ENCODE results near the gene CES3. TPM values are rescaled to one million over a fixed set of nuclear protein-coding genes. Genes with fewer than 3 reads are reported as not detected.
"Not testable (repeated sequence)": the region's sequence is repeated elsewhere in the genome, so short reads cannot be mapped to it uniquely, and the experiment has no call there.

The CES3 gene
- polyA plus RNA-seq, 2 donors: 1.8 to 4.8 TPM

- H3K4me3 ChIP-seq (ENCODE audit: low read depth in 1 of 2, low read length in 2 of 2): no peak overlapping the region
- H3K36me3 ChIP-seq (ENCODE audit: control insufficient read depth in 2 of 2, insufficient read depth in 2 of 2, low read length in 1 of 2): peaks cover 31 to 48% of the 10 kb centered on the region in 2 donors
- peaks cover 0 to 5% of the 10 kb centered on the region in 2 donors for H3K4me1 ChIP-seq (ENCODE audit: control insufficient read depth in 2 of 2, insufficient read depth in 2 of 2, low read length in 1 of 2)
- 91% methylated on average over 15 of the region's 15 CpGs for WGBS, 2 donors
- H3K27me3 ChIP-seq (ENCODE audit: control insufficient read depth in 1 of 2, insufficient read depth in 2 of 2, low read length in 2 of 2): no peaks in the 10 kb centered on the region
- no peaks in the 10 kb centered on the region for H3K9me3 ChIP-seq (ENCODE audit: control insufficient read depth in 2 of 2, insufficient read depth in 1 of 2, low read depth in 1 of 2, low read length in 1 of 2)
- no peak overlapping the region for H3K27ac ChIP-seq (ENCODE audit: low read depth in 2 of 2, low read length in 1 of 2)
Observed at GRCh38 chr16:66943426-66944053, 17.5 kb upstream of the CES3 start.

DNA sequence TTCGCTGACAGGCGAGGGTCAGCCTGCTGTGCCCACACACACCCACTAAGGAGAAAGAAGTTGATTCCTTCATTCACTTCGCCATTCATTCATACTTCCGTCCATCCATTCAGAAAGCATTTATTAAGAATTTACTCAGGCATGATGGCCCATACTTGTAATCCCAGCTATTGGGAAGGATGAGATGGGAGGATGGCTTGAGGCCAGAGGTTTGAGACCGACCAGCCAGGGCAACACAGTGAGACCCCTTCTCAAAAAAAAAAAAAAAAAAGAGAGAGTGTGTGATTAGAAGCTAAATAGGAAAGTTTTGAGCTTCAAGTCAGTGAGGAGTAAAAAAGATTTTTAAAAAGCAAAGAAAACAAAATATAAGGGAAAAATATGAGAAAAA is 17.0 kb upstream of the CES3 start:
- Histone ChIP-seq H3K27me3 (ENCODE audit: control insufficient read depth in 1 of 2, insufficient read depth in 2 of 2, low read length in 2 of 2) (no peaks in the 10 kb centered on the region), H3K27ac (ENCODE audit: low read depth in 2 of 2, low read length in 1 of 2) (no peak overlapping the region), H3K4me3 (ENCODE audit: low read depth in 1 of 2, low read length in 2 of 2) (no peak overlapping the region), H3K9me3 (ENCODE audit: control insufficient read depth in 2 of 2, insufficient read depth in 1 of 2, low read depth in 1 of 2, low read length in 1 of 2) (no peaks in the 10 kb centered on the region), H3K36me3 (ENCODE audit: control insufficient read depth in 2 of 2, insufficient read depth in 2 of 2, low read length in 1 of 2) (peaks cover 31 to 44% of the 10 kb centered on the region in 2 donors), H3K4me1 (ENCODE audit: control insufficient read depth in 2 of 2, insufficient read depth in 2 of 2, low read length in 1 of 2) (peaks cover 0 to 8% of the 10 kb centered on the region in 2 donors)
- 83 to 86% methylated on average over 5 of the region's 5 CpGs for WGBS, 2 donors

- H3K27me3 ChIP-seq (ENCODE audit: control insufficient read depth in 1 of 2, insufficient read depth in 2 of 2, low read length in 2 of 2); H3K4me3 ChIP-seq (ENCODE audit: low read depth in 1 of 2, low read length in 2 of 2); H3K27ac ChIP-seq (ENCODE audit: low read depth in 2 of 2, low read length in 1 of 2); H3K9me3 ChIP-seq (ENCODE audit: control insufficient read depth in 2 of 2, insufficient read depth in 1 of 2, low read depth in 1 of 2, low read length in 1 of 2); H3K4me1 ChIP-seq (ENCODE audit: control insufficient read depth in 2 of 2, insufficient read depth in 2 of 2, low read length in 1 of 2): not testable (repeated sequence)
- 85% methylated on average over 9 of the region's 9 CpGs for WGBS, 2 donors
- peaks cover 31 to 35% of the 10 kb centered on the region in 2 donors for H3K36me3 ChIP-seq (ENCODE audit: control insufficient read depth in 2 of 2, insufficient read depth in 2 of 2, low read length in 1 of 2)
Observed at GRCh38 chr16:66944971-66945370, 16.1 kb upstream of the CES3 start.

DNA sequence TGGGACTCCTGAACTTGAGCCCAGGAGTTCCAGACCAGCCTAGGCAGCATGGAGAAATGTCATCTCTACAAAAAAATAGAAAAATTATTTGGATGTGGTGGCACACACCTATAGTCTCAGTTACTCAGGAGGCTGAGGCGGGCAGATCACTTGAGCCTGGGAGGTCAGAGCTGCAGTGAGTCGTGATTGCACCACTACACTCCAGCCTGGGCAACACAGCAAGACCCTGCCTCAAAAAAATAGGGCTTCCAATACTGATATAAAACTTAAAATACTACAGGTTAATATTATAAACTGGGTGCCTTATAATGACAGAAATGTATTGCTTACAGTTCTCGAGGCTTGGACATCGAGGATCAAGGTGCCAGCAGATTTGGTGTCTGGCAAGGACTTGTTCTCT is 15.1 kb upstream of the CES3 start:
- Histone ChIP-seq H3K27ac (ENCODE audit: low read depth in 2 of 2, low read length in 1 of 2) (no peak overlapping the region), H3K27me3 (ENCODE audit: control insufficient read depth in 1 of 2, insufficient read depth in 2 of 2, low read length in 2 of 2) (no peaks in the 10 kb centered on the region), H3K4me3 (ENCODE audit: low read depth in 1 of 2, low read length in 2 of 2) (no peak overlapping the region), H3K9me3 (ENCODE audit: control insufficient read depth in 2 of 2, insufficient read depth in 1 of 2, low read depth in 1 of 2, low read length in 1 of 2) (no peaks in the 10 kb centered on the region), H3K36me3 (ENCODE audit: control insufficient read depth in 2 of 2, insufficient read depth in 2 of 2, low read length in 1 of 2) (peaks cover 22 to 25% of the 10 kb centered on the region in 2 donors), H3K4me1 (ENCODE audit: control insufficient read depth in 2 of 2, insufficient read depth in 2 of 2, low read length in 1 of 2) (peaks cover 0 to 8% of the 10 kb centered on the region in 2 donors)
- WGBS, 2 donors: 75 to 82% methylated on average over 4 of the region's 4 CpGs

GRCh38 chr16:66946541-66946940 is 14.5 kb upstream of the CES3 start:
- H3K27ac ChIP-seq (ENCODE audit: low read depth in 2 of 2, low read length in 1 of 2): no peak overlapping the region
- 70 to 77% methylated on average over 7 of the region's 7 CpGs for WGBS, 2 donors
- no peak overlapping the region for H3K4me3 ChIP-seq (ENCODE audit: low read depth in 1 of 2, low read length in 2 of 2)
- no peaks in the 10 kb centered on the region for H3K27me3 ChIP-seq (ENCODE audit: control insufficient read depth in 1 of 2, insufficient read depth in 2 of 2, low read length in 2 of 2)
- H3K4me1 ChIP-seq (ENCODE audit: control insufficient read depth in 2 of 2, insufficient read depth in 2 of 2, low read length in 1 of 2): peaks cover 0 to 8% of the 10 kb centered on the region in 2 donors
- no peaks in the 10 kb centered on the region for H3K9me3 ChIP-seq (ENCODE audit: control insufficient read depth in 2 of 2, insufficient read depth in 1 of 2, low read depth in 1 of 2, low read length in 1 of 2)
- peaks cover 19 to 20% of the 10 kb centered on the region in 2 donors for H3K36me3 ChIP-seq (ENCODE audit: control insufficient read depth in 2 of 2, insufficient read depth in 2 of 2, low read length in 1 of 2)

DNA sequence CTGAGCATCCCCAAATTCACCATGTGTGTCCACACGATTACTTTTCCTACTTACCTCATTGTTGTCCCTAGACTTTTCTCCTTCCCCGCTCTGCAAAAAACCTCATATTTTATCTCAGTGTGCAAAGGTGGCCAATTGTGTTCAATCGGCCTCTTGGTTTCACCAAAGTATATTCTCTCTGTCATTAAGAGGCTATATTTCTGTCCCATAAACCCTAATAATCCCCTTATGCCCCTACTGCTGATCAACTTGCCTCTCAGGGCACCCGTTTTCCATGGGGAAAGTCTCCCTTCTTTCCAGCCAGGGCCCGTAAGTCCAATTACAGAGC is 14.1 kb upstream of the CES3 start:
- Histone ChIP-seq H3K36me3 (ENCODE audit: control insufficient read depth in 2 of 2, insufficient read depth in 2 of 2, low read length in 1 of 2) (peaks cover 15 to 16% of the 10 kb centered on the region in 2 donors), H3K27ac (ENCODE audit: low read depth in 2 of 2, low read length in 1 of 2) (no peak overlapping the region), H3K27me3 (ENCODE audit: control insufficient read depth in 1 of 2, insufficient read depth in 2 of 2, low read length in 2 of 2) (no peaks in the 10 kb centered on the region), H3K9me3 (ENCODE audit: control insufficient read depth in 2 of 2, insufficient read depth in 1 of 2, low read depth in 1 of 2, low read length in 1 of 2) (no peaks in the 10 kb centered on the region), H3K4me3 (ENCODE audit: low read depth in 1 of 2, low read length in 2 of 2) (no peak overlapping the region), H3K4me1 (ENCODE audit: control insufficient read depth in 2 of 2, insufficient read depth in 2 of 2, low read length in 1 of 2) (peaks cover 0 to 8% of the 10 kb centered on the region in 2 donors)
- WGBS, 2 donors: 23 to 28% methylated on average over 5 of the region's 5 CpGs

DNA sequence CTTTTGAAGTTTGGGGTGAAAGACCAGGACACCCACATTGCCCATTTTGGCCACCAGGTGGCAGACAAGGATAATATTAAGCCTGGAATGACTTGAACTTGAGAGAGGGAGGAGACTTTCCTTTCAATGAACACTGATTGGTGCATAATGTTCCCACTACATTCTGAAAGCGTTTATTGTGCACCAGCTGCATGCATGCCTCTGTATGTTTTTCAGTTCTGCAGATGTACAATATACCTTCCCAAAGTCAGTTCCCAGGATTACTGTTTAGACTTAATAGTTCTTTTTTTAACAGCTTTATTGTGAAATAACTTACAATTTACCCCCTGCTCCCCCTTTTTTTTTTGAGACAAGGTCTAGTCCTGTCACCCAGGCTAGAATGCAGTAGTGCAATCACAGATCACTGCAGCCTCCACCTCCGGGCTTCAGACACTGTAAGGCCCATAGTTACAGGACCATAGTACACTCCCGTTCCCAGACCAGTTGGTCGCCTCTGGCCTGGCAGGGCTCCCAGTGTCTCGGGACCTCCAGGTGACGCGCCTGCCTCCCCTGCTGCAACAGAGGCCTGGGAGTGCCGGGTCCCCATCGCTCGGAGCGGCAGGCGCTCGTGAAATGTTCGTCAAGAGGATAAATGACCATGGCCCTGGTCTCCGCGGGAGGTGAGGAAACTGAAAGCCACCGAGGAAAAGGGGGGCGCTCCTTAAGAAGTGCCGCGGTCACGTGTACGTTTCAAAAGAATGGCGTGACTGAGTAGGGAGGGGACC is 13.6 kb upstream of the CES3 start:
- Histone ChIP-seq H3K4me3 (ENCODE audit: low read depth in 1 of 2, low read length in 2 of 2) (peak overlapping the region; percentile 46 to 51), H3K27me3 (ENCODE audit: control insufficient read depth in 1 of 2, insufficient read depth in 2 of 2, low read length in 2 of 2) (no peaks in the 10 kb centered on the region), H3K27ac (ENCODE audit: low read depth in 2 of 2, low read length in 1 of 2) (peak overlapping the region in 1 of 2 donors; percentile 44), H3K9me3 (ENCODE audit: control insufficient read depth in 2 of 2, insufficient read depth in 1 of 2, low read depth in 1 of 2, low read length in 1 of 2) (no peaks in the 10 kb centered on the region), H3K4me1 (ENCODE audit: control insufficient read depth in 2 of 2, insufficient read depth in 2 of 2, low read length in 1 of 2) (peaks cover 0 to 8% of the 10 kb centered on the region in 2 donors), H3K36me3 (ENCODE audit: control insufficient read depth in 2 of 2, insufficient read depth in 2 of 2, low read length in 1 of 2) (peaks cover 10% of the 10 kb centered on the region in 2 donors)
- WGBS, 2 donors: 0% methylated on average over 18 to 22 of the region's 23 CpGs

DNA sequence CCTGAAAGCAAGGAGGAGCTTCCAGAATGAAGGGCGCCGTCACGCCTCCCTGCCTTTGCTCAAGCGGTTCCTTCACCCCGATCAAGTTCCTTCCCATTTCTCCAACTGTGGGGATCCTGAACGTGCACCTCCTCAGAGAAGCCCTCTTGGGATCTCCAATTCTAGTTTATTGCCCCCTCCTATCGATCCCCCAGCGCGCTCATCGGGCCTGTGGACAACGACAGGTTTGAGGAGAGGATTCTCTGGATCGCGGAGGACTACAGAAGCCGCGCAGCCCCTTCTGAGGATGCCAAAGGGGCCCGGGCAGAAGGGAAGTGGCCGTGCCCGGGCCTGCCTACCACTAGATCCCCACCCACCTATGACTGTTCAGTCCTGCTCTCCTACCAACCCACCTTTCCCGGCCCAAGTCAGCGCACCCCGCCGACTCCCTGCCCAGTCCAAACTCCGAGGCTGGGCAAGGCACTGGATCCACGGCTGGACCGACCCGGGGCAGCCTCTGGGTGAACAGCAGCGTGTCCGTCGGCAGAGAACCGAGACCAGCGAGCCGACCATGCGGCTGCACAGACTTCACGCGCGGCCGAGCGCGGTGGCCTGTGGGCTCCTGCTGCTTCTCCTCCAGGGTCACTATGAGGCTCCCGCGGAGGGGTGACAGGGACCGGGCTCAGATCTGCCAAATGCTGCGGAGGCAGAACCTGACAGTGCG is 12.8 kb upstream of the CES3 start:
- no peak overlapping the region for H3K27ac ChIP-seq (ENCODE audit: low read depth in 2 of 2, low read length in 1 of 2)
- peaks cover 0 to 8% of the 10 kb centered on the region in 2 donors for H3K4me1 ChIP-seq (ENCODE audit: control insufficient read depth in 2 of 2, insufficient read depth in 2 of 2, low read length in 1 of 2)
- H3K36me3 ChIP-seq (ENCODE audit: control insufficient read depth in 2 of 2, insufficient read depth in 2 of 2, low read length in 1 of 2): peaks cover 4 to 7% of the 10 kb centered on the region in 2 donors
- H3K4me3 ChIP-seq (ENCODE audit: low read depth in 1 of 2, low read length in 2 of 2): peak overlapping the region; percentile 46 to 51
- H3K9me3 ChIP-seq (ENCODE audit: control insufficient read depth in 2 of 2, insufficient read depth in 1 of 2, low read depth in 1 of 2, low read length in 1 of 2): no peaks in the 10 kb centered on the region
- 2 to 4% methylated on average over 42 to 44 of the region's 44 CpGs for WGBS, 2 donors
- H3K27me3 ChIP-seq (ENCODE audit: control insufficient read depth in 1 of 2, insufficient read depth in 2 of 2, low read length in 2 of 2): no peaks in the 10 kb centered on the region

DNA sequence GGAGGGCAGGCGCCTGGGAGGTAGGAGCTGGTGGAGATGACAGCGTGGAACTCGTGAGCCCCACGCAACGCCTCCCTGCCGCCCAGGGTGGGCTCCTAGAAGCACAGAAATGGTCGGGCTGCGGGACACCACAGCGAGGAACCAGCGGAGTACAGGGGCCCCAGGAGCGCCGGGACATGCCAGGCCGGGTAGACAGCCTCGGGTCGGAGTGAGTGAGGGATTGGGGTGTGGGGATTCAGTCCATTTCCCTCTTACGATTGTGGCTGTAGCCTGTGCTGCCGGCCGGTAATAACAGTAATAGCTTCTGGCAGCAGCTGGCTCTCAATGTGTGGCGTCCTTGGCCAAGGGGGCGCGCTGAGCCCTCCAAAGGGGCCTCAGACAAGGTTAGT is 12.2 kb upstream of the CES3 start:
- H3K9me3 ChIP-seq (ENCODE audit: control insufficient read depth in 2 of 2, insufficient read depth in 1 of 2, low read depth in 1 of 2, low read length in 1 of 2): no peaks in the 10 kb centered on the region
- WGBS, 2 donors: 19% methylated on average over 18 to 21 of the region's 21 CpGs
- H3K27ac ChIP-seq (ENCODE audit: low read depth in 2 of 2, low read length in 1 of 2): no peak overlapping the region
- peaks cover 0 to 10% of the 10 kb centered on the region in 2 donors for H3K4me1 ChIP-seq (ENCODE audit: control insufficient read depth in 2 of 2, insufficient read depth in 2 of 2, low read length in 1 of 2)
- peak overlapping the region; percentile 46 to 51 for H3K4me3 ChIP-seq (ENCODE audit: low read depth in 1 of 2, low read length in 2 of 2)
- H3K36me3 ChIP-seq (ENCODE audit: control insufficient read depth in 2 of 2, insufficient read depth in 2 of 2, low read length in 1 of 2): peaks cover 0 to 2% of the 10 kb centered on the region in 2 donors
- H3K27me3 ChIP-seq (ENCODE audit: control insufficient read depth in 1 of 2, insufficient read depth in 2 of 2, low read length in 2 of 2): no peaks in the 10 kb centered on the region

Data from esophagus (tissue), 2 donors.